Endothelial cell of umbilical vein (primary cell): Measurements from ENCODE around the gene NAP1L1. TPM values are rescaled to one million over a fixed set of nuclear protein-coding genes. Genes with fewer than 3 reads are reported as not detected.
A peak's percentile ranks its signal among the peaks of the same experiment; 100 is the strongest.

Experiments
- BruUV-seq: library from RNA; stranded (reverse); fragments of 400-500 nt; replicated peaks from 2 replicates; lab custom pipeline; 2021; lab: Mats Ljungman, UMichigan
- CTCF ChIA-PET: fragments of 300-600, 350-600 bp; sonication (Branson Sonifier 250); formaldehyde crosslinking; loops from one replicate; lab custom pipeline; 2021; ENCODE audit warnings: antibody characterized with exemption, inconsistent platforms; lab: Charles Lee
- POLR2A ChIA-PET: fragments of 300-600, 350-600 bp; sonication (Branson Sonifier 250); formaldehyde crosslinking; loops from one replicate; lab custom pipeline; 2021; ENCODE audit warnings: antibody characterized with exemption, inconsistent platforms; lab: Charles Lee
- DNase-seq: peaks from one replicate; pipeline ENCODE4 v3.0.0-alpha.2; 2011; ENCODE audit warnings: low read depth, low spot score
- FAIRE-seq: peaks from 2 replicates; lab custom pipeline; 2011; peaks lifted over from hg19 to GRCh38; lab: Jason Lieb, UNC
- H2AFZ ChIP-seq: 2 replicates; pipeline ENCODE4 v1.6.0; 2012; ENCODE audit warnings: low read depth, low read length, control low read depth, inconsistent platforms
- H3K27ac ChIP-seq: 2 replicates; pipeline ENCODE4 v1.5.1; 2011; ENCODE audit warnings: low read depth, mild to moderate bottlenecking, control low read depth, low read length, moderate library complexity; ENCODE audit not compliant: insufficient read depth
- H3K27me3 ChIP-seq, 2 experiments: 2 replicates each; pipeline versions ENCODE4 v1.6.0 to v1.6.1; 2011; ENCODE audit warnings: low read length in 2 of 2, mixed read lengths in 1 of 2; ENCODE audit not compliant: control insufficient read depth in 2 of 2, insufficient read depth in 2 of 2
- H3K36me3 ChIP-seq, 2 experiments: 2 replicates in 1 of 2; 3 replicates in 1 of 2; pipeline ENCODE4 v1.5.1; 2011; ENCODE audit warnings: low read length in 2 of 2, mild to moderate bottlenecking in 1 of 2, moderate library complexity in 1 of 2; ENCODE audit not compliant: control insufficient read depth in 2 of 2, insufficient read depth in 2 of 2; ENCODE audit errors: extremely low read depth in 1 of 2
- H3K4me1 ChIP-seq: 3 replicates; pipeline ENCODE4 v1.5.1; 2011; ENCODE audit warnings: mild to moderate bottlenecking, low read length; ENCODE audit not compliant: control insufficient read depth, insufficient read depth; ENCODE audit errors: extremely low read depth
- H3K4me2 ChIP-seq: 2 replicates; pipeline ENCODE4 v1.6.1; 2011; ENCODE audit warnings: low read length, control low read depth, mixed read lengths; ENCODE audit not compliant: insufficient read depth
- H3K4me3 ChIP-seq, 3 experiments: fragments of 200-600 bp in 1 of 3; sonication (generic), shearing (Covaris generic) in 1 of 3; replicated peaks in 1 of 3; 2 replicates each; pipeline ENCODE4 v1.5.1; 2011 to 2016; ENCODE audit warnings: control low read depth in 3 of 3, low read length in 3 of 3, mild to moderate bottlenecking in 2 of 3, inconsistent platforms in 1 of 3, low read depth in 1 of 3, moderate library complexity in 1 of 3; ENCODE audit not compliant: insufficient read depth in 1 of 3
- H3K79me2 ChIP-seq: 2 replicates; pipeline ENCODE4 v1.6.0; 2012; ENCODE audit warnings: low read length, inconsistent platforms; ENCODE audit not compliant: control insufficient read depth, insufficient read depth
- H3K9ac ChIP-seq: replicated peaks from 2 replicates; pipeline ENCODE3; 2011; ENCODE audit warnings: low read length, control low read depth; ENCODE audit not compliant: insufficient read depth; ENCODE audit errors: extremely low read depth
- H3K9me1 ChIP-seq: replicated peaks from 3 replicates; pipeline ENCODE4 v1.6.0; 2011; ENCODE audit warnings: mild to moderate bottlenecking, low read length; ENCODE audit not compliant: control insufficient read depth, insufficient read depth; ENCODE audit errors: extremely low read depth
- H3K9me3 ChIP-seq: replicated peaks from 2 replicates; pipeline ENCODE4 v1.5.1; 2012; ENCODE audit warnings: low read length, inconsistent platforms; ENCODE audit not compliant: control insufficient read depth, insufficient read depth
- H4K20me1 ChIP-seq: replicated peaks from 2 replicates; pipeline ENCODE3; 2011; ENCODE audit warnings: mild to moderate bottlenecking, low read length; ENCODE audit not compliant: control insufficient read depth, insufficient read depth; ENCODE audit errors: extremely low read depth
- FOS ChIP-seq: IDR thresholded peaks from 2 replicates; pipeline ENCODE4 v1.6.1; 2011; ENCODE audit warnings: mild to moderate bottlenecking, low read length, moderate library complexity, borderline replicate concordance; ENCODE audit not compliant: insufficient read depth
- GATA2 ChIP-seq: IDR thresholded peaks from 2 replicates; pipeline ENCODE4 v1.7.0; 2011; ENCODE audit warnings: low read depth, mild to moderate bottlenecking, moderate library complexity, mixed read lengths, low read length; ENCODE audit not compliant: insufficient read length, insufficient read depth
- JUN ChIP-seq: IDR thresholded peaks from 2 replicates; pipeline ENCODE4 v1.6.1; 2011; ENCODE audit warnings: borderline replicate concordance, low read depth; ENCODE audit not compliant: insufficient read length, insufficient read depth
- MAX ChIP-seq: IDR thresholded peaks from 2 replicates; pipeline ENCODE4 v1.6.1; 2011; ENCODE audit not compliant: insufficient read depth, insufficient read length
- MYC ChIP-seq: IDR thresholded peaks from one replicate; pipeline ENCODE4 v1.6.1; 2011; ENCODE audit warnings: mild to moderate bottlenecking, low read depth, low read length
- POLR2A ChIP-seq: IDR thresholded peaks from 2 replicates; pipeline ENCODE4 v1.6.1; 2012; ENCODE audit warnings: low read depth, mild to moderate bottlenecking, control low read depth, low read length
- dilution Hi-C: fragments of 300-500 bp; cut with MboI; formaldehyde crosslinking; loops from one replicate; pipeline ENCODE4 v1.15.0; 2019; ENCODE audit warnings: low sequenced_read_pairs; ENCODE audit not compliant: extremely low pct_ligation_motif_present
- intact Hi-C: fragments of 100-400 bp; cut with micrococcal nuclease; formaldehyde crosslinking; loops from one replicate; pipeline ENCODE4 v1.10.0; 2022
- polyA plus RNA-seq, 4 experiments: library from polyadenylated mRNA; depleted of rRNA in 3 of 4; stranded (reverse) in 3 of 4; unstranded in 1 of 4; fragments of >200 nt; gene quantifications; 2 replicates each; pipeline versions ENCODE4 v1.2.1 to v1.2.3, GENCODE V29; 2011 to 2012; ENCODE audit warnings: missing spikeins in 1 of 4
- total RNA-seq: library from RNA; stranded (reverse); gene quantifications from 2 replicates; pipeline ENCODE4 v1.2.3, GENCODE V29; 2021
- TF ChIP-seq, protein P1 (sequence below), 2 donors: IDR thresholded peaks; 1 replicate in 1 of 2; 2 replicates in 1 of 2; pipeline ENCODE4 v1.5.1; 2011; ENCODE audit warnings: low read length in 2 of 2, mild to moderate bottlenecking in 2 of 2, moderate library complexity in 2 of 2, control low read depth in 1 of 2, inconsistent platforms in 1 of 2, low read depth in 1 of 2; ENCODE audit not compliant: insufficient read depth in 1 of 2; ENCODE audit errors: extremely low read depth in 1 of 2

The NAP1L1 gene
- total and polyA plus RNA-seq, 2 donors (not counting 3 experiments of a cell fraction or from before 2014, with no cell fraction given), result 127 to 649 TPM

DNA sequence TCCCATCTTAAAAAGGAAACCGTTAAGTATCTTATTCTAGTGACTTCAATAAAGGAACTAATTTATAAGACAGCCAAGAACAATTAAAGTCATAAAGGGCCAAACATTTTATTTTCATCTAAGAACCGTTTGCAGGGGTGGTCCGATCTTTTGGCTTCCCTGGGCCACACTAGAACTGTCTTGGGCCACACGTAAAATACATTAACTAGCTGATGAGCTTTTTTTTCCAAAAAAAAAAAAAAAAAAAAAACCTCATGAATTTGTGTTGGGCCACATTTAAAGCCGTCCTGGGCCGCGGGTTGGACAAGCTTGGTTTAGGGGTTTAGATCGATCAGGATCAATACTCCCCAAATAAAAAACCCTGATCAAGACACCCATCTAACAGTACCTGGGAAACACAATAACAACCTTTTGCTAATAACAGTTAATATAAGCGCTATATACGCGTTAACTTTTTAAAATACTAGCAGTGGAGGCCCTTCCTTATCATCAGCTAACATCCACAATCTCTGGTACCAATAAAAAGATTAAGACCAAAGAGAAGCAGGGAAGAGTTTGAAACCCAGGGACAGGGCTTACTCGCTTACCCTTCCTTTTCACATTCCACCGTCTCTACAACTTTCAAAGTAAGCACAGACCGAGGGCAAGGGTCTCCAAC lies 1.1 kb downstream of the NAP1L1 start:
- TF ChIP-seq MYC (no peak), GATA2 (no peak), POLR2A (no peak), FOS (no peak), JUN (no peak), MAX (no peak)
- TF ChIP-seq, protein P1, sequence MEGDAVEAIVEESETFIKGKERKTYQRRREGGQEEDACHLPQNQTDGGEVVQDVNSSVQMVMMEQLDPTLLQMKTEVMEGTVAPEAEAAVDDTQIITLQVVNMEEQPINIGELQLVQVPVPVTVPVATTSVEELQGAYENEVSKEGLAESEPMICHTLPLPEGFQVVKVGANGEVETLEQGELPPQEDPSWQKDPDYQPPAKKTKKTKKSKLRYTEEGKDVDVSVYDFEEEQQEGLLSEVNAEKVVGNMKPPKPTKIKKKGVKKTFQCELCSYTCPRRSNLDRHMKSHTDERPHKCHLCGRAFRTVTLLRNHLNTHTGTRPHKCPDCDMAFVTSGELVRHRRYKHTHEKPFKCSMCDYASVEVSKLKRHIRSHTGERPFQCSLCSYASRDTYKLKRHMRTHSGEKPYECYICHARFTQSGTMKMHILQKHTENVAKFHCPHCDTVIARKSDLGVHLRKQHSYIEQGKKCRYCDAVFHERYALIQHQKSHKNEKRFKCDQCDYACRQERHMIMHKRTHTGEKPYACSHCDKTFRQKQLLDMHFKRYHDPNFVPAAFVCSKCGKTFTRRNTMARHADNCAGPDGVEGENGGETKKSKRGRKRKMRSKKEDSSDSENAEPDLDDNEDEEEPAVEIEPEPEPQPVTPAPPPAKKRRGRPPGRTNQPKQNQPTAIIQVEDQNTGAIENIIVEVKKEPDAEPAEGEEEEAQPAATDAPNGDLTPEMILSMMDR (IDR thresholded peaks at IDR 0.05; ENCODE audit: extremely low read depth in 1 of 2, insufficient read depth in 1 of 2, low read depth in 1 of 2, low read length in 2 of 2), result no peak
- dilution Hi-C loops (loop anchor here (25.0 kb wide), 1 partner anchor 254 kb away; the partner anchor contains the start of gene BBS10), intact Hi-C loops (loop anchor here (5.0 kb wide), 3 partner anchors 144 to 521 kb away; partner anchors contain the start of gene OSBPL8)
- no peak for FAIRE-seq
- H3K79me2 ChIP-seq, result peaks cover 58% of the 10 kb centered on the region
- H3K4me1 ChIP-seq, result peaks cover 38% of the 10 kb centered on the region
- H3K27ac ChIP-seq, result peak overlapping the region; percentile 92
- peak overlapping the region; percentile 99 for H3K4me2 ChIP-seq
- no TSS peak for BruUV-seq
- POLR2A ChIA-PET, result interaction anchor here (0.6 to 1.3 kb wide), 10 partner anchors 15 to 1747 kb away, joined by 3 to 9 read pairs (median 3); partner anchors contain the start of genes GLIPR1 and NAV3
- CTCF ChIA-PET, result interaction anchor here (0.6 to 5.6 kb wide), 8 partner anchors 10 to 538 kb away, joined by 3 to 30 read pairs (median 4); partner anchors contain the start of gene BBS10
- H3K9ac ChIP-seq, result peak overlapping the region; percentile 99
- H4K20me1 ChIP-seq, result peaks cover 15% of the 10 kb centered on the region
- H3K36me3 ChIP-seq, result no peaks in the 10 kb centered on the region
- H3K4me3 ChIP-seq, result peak overlapping the region; percentile 76 to 99 (median 93)
- H3K27me3 ChIP-seq, result no peaks in the 10 kb centered on the region
- peak; percentile 18 for DNase-seq
- no peak overlapping the region for H2AFZ ChIP-seq
- no peaks in the 10 kb centered on the region for H3K9me1 ChIP-seq
- no peaks in the 10 kb centered on the region for H3K9me3 ChIP-seq
